PC-9 (cell line): ENCODE data around the gene HTRA1. TPM values are rescaled to one million over a fixed set of nuclear protein-coding genes. Genes with fewer than 3 reads are reported as not detected.

Experiments
- BruUV-seq: library from RNA; stranded (reverse); fragments of 400-500 nt; replicated peaks from 2 replicates; lab custom pipeline; 2021; lab: Mats Ljungman, UMichigan
- CTCF ChIA-PET: fragments of 300-600 bp; sonication (Branson Sonifier 250); formaldehyde crosslinking; loops from one replicate; lab custom pipeline; 2022; ENCODE audit warnings: antibody characterized with exemption; lab: Charles Lee
- POLR2A ChIA-PET: fragments of 300-600 bp; sonication (Branson Sonifier 250); formaldehyde crosslinking; loops from one replicate; lab custom pipeline; 2022; ENCODE audit warnings: antibody characterized with exemption; ENCODE audit not compliant: unreplicated experiment; lab: Charles Lee
- DNase-seq, 2 experiments: peaks; one replicate each; pipeline versions ENCODE4 v3.0.0 to v3.0.0-alpha.2; 2015 to 2022; ENCODE audit warnings: mixed read lengths in 1 of 2
- H2AFZ ChIP-seq: fragments of 200-600 bp; sonication (generic); 2 replicates; pipeline ENCODE4 v1.8.1; 2017; ENCODE audit warnings: antibody characterized with exemption
- H3F3A ChIP-seq: fragments of 200-600 bp; sonication (generic); 2 replicates; pipeline ENCODE4 v1.8.1; 2017; ENCODE audit warnings: antibody characterized with exemption, mild to moderate bottlenecking, low read depth; ENCODE audit not compliant: insufficient read depth
- H3K27ac ChIP-seq: fragments of 200-600 bp; sonication (generic); 2 replicates; pipeline ENCODE4 v1.6.1; 2016; ENCODE audit warnings: mixed run types
- H3K27me3 ChIP-seq: fragments of 200-600 bp; sonication (generic); 2 replicates; pipeline ENCODE4 v1.6.1; 2016; ENCODE audit warnings: low read depth, mixed run types; ENCODE audit not compliant: insufficient read depth
- H3K36me3 ChIP-seq: fragments of 200-600 bp; sonication (generic); 2 replicates; pipeline ENCODE4 v1.6.1; 2016; ENCODE audit warnings: low read depth, mixed run types
- H3K4me1 ChIP-seq: fragments of 200-600 bp; sonication (generic); replicated peaks from 2 replicates; pipeline ENCODE4 v1.6.1; 2016; ENCODE audit warnings: mixed run types; ENCODE audit not compliant: insufficient read depth
- H3K4me2 ChIP-seq: fragments of 200-600 bp; sonication (generic); 2 replicates; pipeline ENCODE4 v1.6.1; 2017; ENCODE audit warnings: mixed run types
- H3K4me3 ChIP-seq: fragments of 200-600 bp; sonication (generic); 2 replicates; pipeline ENCODE4 v1.6.1; 2016; ENCODE audit warnings: mixed run types
- H3K79me2 ChIP-seq: fragments of 200-600 bp; sonication (generic); 2 replicates; pipeline ENCODE4 v1.6.1; 2017; ENCODE audit warnings: low read depth, mixed run types
- H3K9me2 ChIP-seq: fragments of 200-600 bp; sonication (generic); 2 replicates; pipeline ENCODE4 v1.8.1; 2017; ENCODE audit warnings: mild to moderate bottlenecking; ENCODE audit not compliant: insufficient read depth
- H3K9me3 ChIP-seq: fragments of 200-600 bp; sonication (generic); 2 replicates; pipeline ENCODE4 v1.8.1; 2016; ENCODE audit warnings: low read depth; ENCODE audit not compliant: insufficient read depth
- H4K20me1 ChIP-seq: fragments of 200-600 bp; sonication (generic); 2 replicates; pipeline ENCODE4 v1.8.1; 2017; ENCODE audit not compliant: insufficient read depth
- EZH2 ChIP-seq: fragments of 200-600 bp; sonication (generic); IDR thresholded peaks from 2 replicates; pipeline ENCODE4 v1.8.0; 2017; ENCODE audit warnings: antibody characterized with exemption, low read depth
- intact Hi-C: fragments of 100-400 bp; cut with micrococcal nuclease; formaldehyde crosslinking; loops from one replicate; pipeline ENCODE4 v1.10.0; 2022; ENCODE audit not compliant: unreplicated experiment
- total RNA-seq: library from RNA; stranded (reverse); gene quantifications from 2 replicates; pipeline ENCODE4 v1.2.3, GENCODE V29; 2021
- TF ChIP-seq, protein P1 (sequence below): fragments of 200-600 bp; sonication (generic); conservative IDR thresholded peaks from 2 replicates; pipeline ENCODE4 v1.6.1; 2017; ENCODE audit warnings: mixed run types, antibody characterized with exemption, mild to moderate bottlenecking, moderate library complexity

Gene HTRA1
- total RNA-seq, 1 experiment from 2014 or later, result 18.0 TPM

GRCh38 chr10:122499491-122499941 is 38.2 kb downstream of the HTRA1 start:
- no peak overlapping the region for H2AFZ ChIP-seq
- peaks cover 10% of the 10 kb centered on the region for H3K4me1 ChIP-seq
- CTCF ChIA-PET, result no interaction called here
- TF ChIP-seq EZH2, result no peak
- TF ChIP-seq, protein P1, sequence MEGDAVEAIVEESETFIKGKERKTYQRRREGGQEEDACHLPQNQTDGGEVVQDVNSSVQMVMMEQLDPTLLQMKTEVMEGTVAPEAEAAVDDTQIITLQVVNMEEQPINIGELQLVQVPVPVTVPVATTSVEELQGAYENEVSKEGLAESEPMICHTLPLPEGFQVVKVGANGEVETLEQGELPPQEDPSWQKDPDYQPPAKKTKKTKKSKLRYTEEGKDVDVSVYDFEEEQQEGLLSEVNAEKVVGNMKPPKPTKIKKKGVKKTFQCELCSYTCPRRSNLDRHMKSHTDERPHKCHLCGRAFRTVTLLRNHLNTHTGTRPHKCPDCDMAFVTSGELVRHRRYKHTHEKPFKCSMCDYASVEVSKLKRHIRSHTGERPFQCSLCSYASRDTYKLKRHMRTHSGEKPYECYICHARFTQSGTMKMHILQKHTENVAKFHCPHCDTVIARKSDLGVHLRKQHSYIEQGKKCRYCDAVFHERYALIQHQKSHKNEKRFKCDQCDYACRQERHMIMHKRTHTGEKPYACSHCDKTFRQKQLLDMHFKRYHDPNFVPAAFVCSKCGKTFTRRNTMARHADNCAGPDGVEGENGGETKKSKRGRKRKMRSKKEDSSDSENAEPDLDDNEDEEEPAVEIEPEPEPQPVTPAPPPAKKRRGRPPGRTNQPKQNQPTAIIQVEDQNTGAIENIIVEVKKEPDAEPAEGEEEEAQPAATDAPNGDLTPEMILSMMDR, result no peak
- no peak overlapping the region for H3K27ac ChIP-seq
- H3K36me3 ChIP-seq, result no peaks in the 10 kb centered on the region
- intact Hi-C loops, result no loop called here
- no peaks in the 10 kb centered on the region for H4K20me1 ChIP-seq
- no peak overlapping the region for H3K4me2 ChIP-seq
- POLR2A ChIA-PET, result no interaction called here
- DNase-seq, result no peak
- H3K9me3 ChIP-seq, result no peaks in the 10 kb centered on the region
- no peak overlapping the region for H3K4me3 ChIP-seq
- H3F3A ChIP-seq, result no peaks in the 10 kb centered on the region
- no TSS peak for BruUV-seq
- H3K9me2 ChIP-seq, result no peaks in the 10 kb centered on the region
- H3K79me2 ChIP-seq, result no peaks in the 10 kb centered on the region
- H3K27me3 ChIP-seq, result no peaks in the 10 kb centered on the region

DNA sequence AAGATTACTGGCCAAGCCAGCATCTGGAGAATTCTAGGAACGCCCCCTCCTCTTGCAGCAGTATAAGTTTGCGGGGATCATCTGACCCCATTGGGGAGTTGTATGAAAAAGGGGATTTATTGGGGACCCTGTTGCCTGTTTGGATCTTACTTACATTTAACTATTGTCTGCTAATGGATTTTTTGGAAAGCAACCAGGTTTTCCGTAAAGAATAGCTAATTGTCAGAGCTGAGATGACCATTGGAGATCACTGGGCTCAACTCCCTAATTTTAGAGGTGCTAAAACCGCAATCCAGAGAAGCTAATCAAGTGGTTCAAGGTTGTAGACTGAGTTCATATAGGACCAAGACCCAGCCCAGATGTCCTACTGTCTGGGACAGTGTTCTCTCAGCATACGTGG is 38.8 kb downstream of the HTRA1 start:
- no peaks in the 10 kb centered on the region for H3K9me2 ChIP-seq
- H3K36me3 ChIP-seq, result no peaks in the 10 kb centered on the region
- no peak overlapping the region for H3K4me3 ChIP-seq
- peaks cover 8% of the 10 kb centered on the region for H3K4me1 ChIP-seq
- H3K9me3 ChIP-seq, result no peaks in the 10 kb centered on the region
- TF ChIP-seq, protein P1, result no peak
- TF ChIP-seq EZH2, result no peak
- DNase-seq, result no peak
- intact Hi-C loops, result no loop called here
- H4K20me1 ChIP-seq, result no peaks in the 10 kb centered on the region
- CTCF ChIA-PET, result no interaction called here
- H2AFZ ChIP-seq, result no peak overlapping the region
- H3K79me2 ChIP-seq, result no peaks in the 10 kb centered on the region
- no peaks in the 10 kb centered on the region for H3F3A ChIP-seq
- POLR2A ChIA-PET, result no interaction called here
- BruUV-seq, result no TSS peak
- no peak overlapping the region for H3K27ac ChIP-seq
- no peaks in the 10 kb centered on the region for H3K27me3 ChIP-seq
- no peak overlapping the region for H3K4me2 ChIP-seq

GRCh38 chr10:122500726-122501125 is 39.4 kb downstream of the HTRA1 start:
- H3K4me1 ChIP-seq, result peaks cover 2% of the 10 kb centered on the region; the same call in 1 of the 2 replicates
- intact Hi-C loops, result no loop called here
- H3K36me3 ChIP-seq, result no peaks in the 10 kb centered on the region
- BruUV-seq, result no TSS peak
- no peak overlapping the region for H3K4me2 ChIP-seq
- no peaks in the 10 kb centered on the region for H3F3A ChIP-seq
- no peak for DNase-seq
- no peaks in the 10 kb centered on the region for H3K79me2 ChIP-seq
- H3K9me3 ChIP-seq, result no peaks in the 10 kb centered on the region
- no peaks in the 10 kb centered on the region for H3K9me2 ChIP-seq
- H4K20me1 ChIP-seq, result no peaks in the 10 kb centered on the region
- ChIA-PET CTCF (no interaction called here), POLR2A (no interaction called here)
- H3K27me3 ChIP-seq, result no peaks in the 10 kb centered on the region
- H2AFZ ChIP-seq, result no peak overlapping the region
- TF ChIP-seq, protein P1, result no peak
- no peak for TF ChIP-seq EZH2
- no peak overlapping the region for H3K27ac ChIP-seq
- no peak overlapping the region for H3K4me3 ChIP-seq
